Measurements from ENCODE around the gene EFNA1. TPM values are rescaled to one million over a fixed set of nuclear protein-coding genes. Genes with fewer than 3 reads are reported as not detected.
A peak's percentile ranks its signal among the peaks of the same experiment; 100 is the strongest.

EFNA1 gene, protein sequence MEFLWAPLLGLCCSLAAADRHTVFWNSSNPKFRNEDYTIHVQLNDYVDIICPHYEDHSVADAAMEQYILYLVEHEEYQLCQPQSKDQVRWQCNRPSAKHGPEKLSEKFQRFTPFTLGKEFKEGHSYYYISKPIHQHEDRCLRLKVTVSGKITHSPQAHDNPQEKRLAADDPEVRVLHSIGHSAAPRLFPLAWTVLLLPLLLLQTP
- total RNA-seq (39.1 and 43.1 TPM in 2 replicates), polyA plus RNA-seq (83.5 and 104 TPM in 2 replicates)

DNA sequence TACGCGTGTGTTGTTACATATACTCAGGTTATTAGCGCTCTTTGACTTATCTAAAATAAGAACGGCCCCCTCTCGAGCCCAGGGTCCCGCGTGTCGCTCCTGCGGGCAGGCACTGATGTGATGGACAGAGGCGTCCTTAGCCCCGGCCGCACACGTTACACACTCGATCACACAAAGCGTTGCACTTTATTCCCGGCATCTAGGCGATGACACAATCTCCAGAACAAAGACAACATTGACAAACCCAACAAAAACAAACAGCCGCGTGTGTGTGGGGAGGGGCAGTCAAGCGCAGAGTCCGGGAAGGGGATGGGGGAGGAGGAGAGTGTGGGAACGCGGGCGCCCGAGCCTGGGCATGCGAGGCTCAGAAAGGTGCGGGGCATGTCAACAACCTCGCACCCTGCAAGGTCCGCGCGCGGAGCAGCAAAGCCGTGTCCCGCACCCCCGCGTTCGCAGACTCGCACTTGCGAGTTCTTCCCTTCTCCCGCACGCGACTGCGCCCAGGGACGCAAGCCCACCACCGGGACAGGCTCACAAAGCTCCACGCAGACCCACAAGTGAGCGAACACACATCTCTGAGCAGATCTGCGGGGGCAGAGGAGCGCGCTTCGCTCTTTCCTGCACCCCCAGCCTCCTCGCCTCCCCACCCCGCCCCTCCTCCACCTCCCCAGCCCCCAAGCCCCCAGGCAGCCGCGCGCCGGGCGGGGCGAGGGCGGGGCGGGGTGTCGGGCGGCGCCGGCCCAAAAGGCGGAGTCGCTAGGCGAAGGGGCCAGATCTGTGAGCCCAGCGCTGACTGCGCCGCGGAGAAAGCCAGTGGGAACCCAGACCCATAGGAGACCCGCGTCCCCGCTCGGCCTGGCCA lies at the start of gene EFNA1:
Gene EFNA1 (plus strand): TSS at position 772 of the 862 bp plus-strand sequence. CDS start 102 bp downstream, outside the sequence.
- TF ChIP-seq, protein P1, sequence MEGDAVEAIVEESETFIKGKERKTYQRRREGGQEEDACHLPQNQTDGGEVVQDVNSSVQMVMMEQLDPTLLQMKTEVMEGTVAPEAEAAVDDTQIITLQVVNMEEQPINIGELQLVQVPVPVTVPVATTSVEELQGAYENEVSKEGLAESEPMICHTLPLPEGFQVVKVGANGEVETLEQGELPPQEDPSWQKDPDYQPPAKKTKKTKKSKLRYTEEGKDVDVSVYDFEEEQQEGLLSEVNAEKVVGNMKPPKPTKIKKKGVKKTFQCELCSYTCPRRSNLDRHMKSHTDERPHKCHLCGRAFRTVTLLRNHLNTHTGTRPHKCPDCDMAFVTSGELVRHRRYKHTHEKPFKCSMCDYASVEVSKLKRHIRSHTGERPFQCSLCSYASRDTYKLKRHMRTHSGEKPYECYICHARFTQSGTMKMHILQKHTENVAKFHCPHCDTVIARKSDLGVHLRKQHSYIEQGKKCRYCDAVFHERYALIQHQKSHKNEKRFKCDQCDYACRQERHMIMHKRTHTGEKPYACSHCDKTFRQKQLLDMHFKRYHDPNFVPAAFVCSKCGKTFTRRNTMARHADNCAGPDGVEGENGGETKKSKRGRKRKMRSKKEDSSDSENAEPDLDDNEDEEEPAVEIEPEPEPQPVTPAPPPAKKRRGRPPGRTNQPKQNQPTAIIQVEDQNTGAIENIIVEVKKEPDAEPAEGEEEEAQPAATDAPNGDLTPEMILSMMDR (IDR thresholded peaks at IDR 0.05; ENCODE audit: low read depth, low read length): no peak
- peak; percentile 81 to 82 for DNase-seq (ENCODE audit: low read depth in 1 of 2, low spot score in 1 of 2)
- Histone ChIP-seq H3K27ac (peak within 1 kb of the TSS; percentile 98), H3K4me3 (peak within 1 kb of the TSS; percentile 59), H3K27me3 (peaks cover 12% of the 10 kb centered on the region), H3K9me3 (ENCODE audit: low read depth) (no peaks in the 10 kb centered on the region), H3K4me1 (ENCODE audit: low read depth) (peaks cover 24% of the 10 kb centered on the region), H3K36me3 (peaks cover 10% of the 10 kb centered on the region)

DNA sequence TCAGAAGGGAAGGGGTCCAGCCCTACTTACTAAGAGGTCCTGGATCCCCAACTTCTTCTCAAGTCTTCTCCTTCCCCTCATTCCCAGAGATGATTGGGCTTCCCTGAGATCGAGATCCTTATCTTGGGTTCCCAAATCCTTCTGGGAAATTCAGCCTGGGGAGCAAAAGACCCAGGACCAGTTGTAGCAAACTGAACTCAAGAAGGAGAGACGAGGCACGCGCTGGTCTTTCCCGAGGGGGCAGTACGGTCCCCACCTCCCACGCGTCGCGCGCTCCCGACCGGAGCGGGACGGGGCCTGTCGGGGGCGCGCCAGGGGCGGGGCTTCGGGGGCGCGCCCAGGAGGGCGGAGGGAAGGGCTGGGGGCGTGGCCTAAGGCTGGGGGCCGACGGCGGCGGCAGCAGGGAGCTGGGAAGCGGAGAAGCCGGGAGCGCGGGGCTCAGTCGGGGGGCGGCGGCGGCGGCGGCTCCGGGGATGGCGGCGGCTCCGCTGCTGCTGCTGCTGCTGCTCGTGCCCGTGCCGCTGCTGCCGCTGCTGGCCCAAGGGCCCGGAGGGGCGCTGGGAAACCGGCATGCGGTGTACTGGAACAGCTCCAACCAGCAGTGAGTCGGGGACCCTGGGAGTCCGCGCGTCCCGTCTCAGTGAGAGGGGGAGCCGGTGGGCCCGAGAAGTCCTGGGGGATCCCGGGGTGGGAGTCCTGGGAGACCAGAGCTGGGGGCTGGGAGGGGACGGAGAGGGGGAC lies 49.0 kb upstream of the EFNA1 start, which contains the start of gene EFNA3:
Gene EFNA3 (plus strand): TSS at position 369 of the 741 bp plus-strand sequence. CDS start 105 bp downstream, at position 474.
- no peak within 1 kb of the TSS for H3K27ac ChIP-seq
- peak; percentile 61 to 84 for DNase-seq (ENCODE audit: low read depth in 1 of 2, low spot score in 1 of 2)
- no peaks in the 10 kb centered on the region for H3K9me3 ChIP-seq (ENCODE audit: low read depth)
- H3K36me3 ChIP-seq: no peaks in the 10 kb centered on the region
- TF ChIP-seq, protein P1 (IDR thresholded peaks at IDR 0.05; ENCODE audit: low read depth, low read length): no peak
- H3K4me3 ChIP-seq: peak within 1 kb of the TSS; percentile 45
- peaks cover 10% of the 10 kb centered on the region for H3K4me1 ChIP-seq (ENCODE audit: low read depth)
- peaks cover 26% of the 10 kb centered on the region for H3K27me3 ChIP-seq

DNA sequence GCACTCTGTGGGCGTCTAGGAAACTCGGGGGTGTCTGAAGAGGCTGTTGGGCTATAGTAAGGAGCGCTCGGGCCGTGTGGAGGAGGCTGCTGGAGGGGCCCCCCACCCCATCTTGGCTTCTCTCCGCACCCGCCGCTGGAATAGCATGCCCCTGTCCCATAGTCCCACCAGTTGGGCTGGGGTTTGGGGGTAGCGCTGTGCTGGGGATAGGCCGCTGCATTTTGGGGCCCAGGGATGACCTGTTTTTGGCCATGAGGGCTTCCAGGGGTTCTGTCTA lies 48.5 kb upstream of the EFNA1 start:
- no peak for DNase-seq (ENCODE audit: low read depth in 1 of 2, low spot score in 1 of 2)
- Histone ChIP-seq H3K9me3 (ENCODE audit: low read depth) (no peaks in the 10 kb centered on the region), H3K27ac (no peak overlapping the region), H3K4me3 (peak overlapping the region; percentile 45), H3K4me1 (ENCODE audit: low read depth) (peaks cover 10% of the 10 kb centered on the region), H3K27me3 (peaks cover 26% of the 10 kb centered on the region), H3K36me3 (no peaks in the 10 kb centered on the region)
- TF ChIP-seq, protein P1 (IDR thresholded peaks at IDR 0.05; ENCODE audit: low read depth, low read length): no peak

DNA sequence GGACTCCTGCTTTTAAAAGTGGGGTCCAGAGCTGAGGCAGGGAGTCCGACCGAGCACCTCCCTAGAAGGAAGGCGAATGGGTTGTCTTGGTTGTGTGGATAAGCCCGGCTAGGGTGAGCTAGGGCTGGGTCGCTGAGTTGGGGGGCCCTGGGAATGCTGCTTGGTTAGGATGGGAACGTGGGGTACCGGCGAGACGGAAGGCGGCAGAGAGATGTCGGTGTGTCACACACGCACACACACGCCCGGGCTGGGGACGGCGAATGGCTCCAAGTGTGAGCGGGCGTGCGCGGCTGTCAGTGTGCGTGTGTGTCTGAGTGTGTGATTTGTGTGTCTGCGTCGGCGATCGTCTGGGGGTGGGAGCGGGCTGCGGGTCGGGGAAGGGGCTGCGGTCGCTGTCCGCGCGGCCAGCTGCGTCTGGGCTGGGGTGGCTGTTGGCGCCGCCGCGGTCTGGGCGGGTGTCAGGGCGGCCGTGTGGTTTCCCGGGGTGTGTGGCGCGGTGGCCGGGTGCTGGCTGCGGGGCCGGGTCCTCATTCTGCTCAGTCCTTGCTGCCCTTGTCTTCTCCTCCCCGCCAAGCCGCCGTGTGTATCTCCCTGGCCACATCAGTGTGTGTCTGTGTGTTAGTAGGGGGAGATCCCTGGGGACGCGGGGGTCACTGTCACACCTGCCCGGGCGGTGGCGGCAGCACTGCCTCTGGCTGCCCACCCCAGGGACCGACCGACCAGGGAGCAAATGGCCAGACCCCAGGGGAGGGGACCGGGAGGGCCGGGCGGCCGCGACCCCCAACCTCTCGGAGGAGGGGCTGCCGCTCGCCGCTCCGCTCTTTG lies 48.0 kb upstream of the EFNA1 start:
- peaks cover 10% of the 10 kb centered on the region for H3K4me1 ChIP-seq (ENCODE audit: low read depth)
- peak in 1 of 2 donors; percentile 59 for DNase-seq (ENCODE audit: low read depth in 1 of 2, low spot score in 1 of 2)
- H3K27ac ChIP-seq: no peak overlapping the region
- peak overlapping the region; percentile 45 for H3K4me3 ChIP-seq
- no peaks in the 10 kb centered on the region for H3K9me3 ChIP-seq (ENCODE audit: low read depth)
- TF ChIP-seq, protein P1 (IDR thresholded peaks at IDR 0.05; ENCODE audit: low read depth, low read length): no peak
- peaks cover 26% of the 10 kb centered on the region for H3K27me3 ChIP-seq
- no peaks in the 10 kb centered on the region for H3K36me3 ChIP-seq

Measured in cardiac muscle cell (in vitro differentiated cells and primary cell).